HG03457 (cell line): ENCODE measurements around the gene RPLP2.

Experiments used
- ATAC-seq: cut with Tn5 transposase; IDR thresholded peaks from one replicate; pipeline ENCODE4 v1.9.1; 2021; ENCODE audit warnings: moderate number of reproducible peaks; ENCODE audit not compliant: unreplicated experiment

RPLP2 gene

DNA sequence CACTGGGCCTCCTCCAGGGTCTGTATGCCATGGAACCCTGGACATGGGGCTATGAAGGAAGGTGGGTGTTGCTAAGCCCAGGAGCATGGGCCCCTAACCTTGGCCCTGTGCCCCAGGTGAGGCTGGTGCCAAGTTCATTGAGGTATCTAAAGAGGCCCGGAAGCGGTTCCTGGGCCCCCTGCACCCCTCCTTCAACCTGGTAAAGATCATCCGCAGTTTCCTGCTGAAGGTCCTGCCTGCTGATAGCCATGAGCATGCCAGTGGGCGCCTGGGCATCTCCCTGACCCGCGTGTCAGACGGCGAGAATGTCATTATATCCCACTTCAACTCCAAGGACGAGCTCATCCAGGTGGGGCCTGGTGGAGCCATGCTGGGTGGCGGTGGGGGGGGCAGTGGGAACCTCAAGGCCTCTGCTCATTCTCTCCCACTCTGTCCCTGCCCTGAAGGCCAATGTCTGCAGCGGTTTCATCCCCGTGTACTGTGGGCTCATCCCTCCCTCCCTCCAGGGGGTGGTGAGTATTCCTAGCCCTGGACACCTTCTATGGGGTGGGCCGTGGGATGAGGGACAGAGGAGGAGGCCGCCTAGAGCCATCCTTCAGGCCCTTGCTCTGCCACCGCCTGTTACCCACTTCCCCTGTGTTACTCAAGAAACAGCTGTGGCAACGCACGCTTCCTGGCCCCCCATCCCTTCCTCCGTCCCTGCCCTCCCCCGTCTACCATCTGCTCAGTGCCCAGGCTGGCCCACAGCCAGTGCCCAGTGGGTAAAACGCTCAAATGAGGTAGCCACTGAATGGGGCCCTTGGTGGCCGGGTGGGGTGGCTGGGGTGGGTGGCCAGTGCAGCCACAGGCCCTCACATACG, 12.0 kb downstream of the RPLP2 start:
- no peak for ATAC-seq

DNA sequence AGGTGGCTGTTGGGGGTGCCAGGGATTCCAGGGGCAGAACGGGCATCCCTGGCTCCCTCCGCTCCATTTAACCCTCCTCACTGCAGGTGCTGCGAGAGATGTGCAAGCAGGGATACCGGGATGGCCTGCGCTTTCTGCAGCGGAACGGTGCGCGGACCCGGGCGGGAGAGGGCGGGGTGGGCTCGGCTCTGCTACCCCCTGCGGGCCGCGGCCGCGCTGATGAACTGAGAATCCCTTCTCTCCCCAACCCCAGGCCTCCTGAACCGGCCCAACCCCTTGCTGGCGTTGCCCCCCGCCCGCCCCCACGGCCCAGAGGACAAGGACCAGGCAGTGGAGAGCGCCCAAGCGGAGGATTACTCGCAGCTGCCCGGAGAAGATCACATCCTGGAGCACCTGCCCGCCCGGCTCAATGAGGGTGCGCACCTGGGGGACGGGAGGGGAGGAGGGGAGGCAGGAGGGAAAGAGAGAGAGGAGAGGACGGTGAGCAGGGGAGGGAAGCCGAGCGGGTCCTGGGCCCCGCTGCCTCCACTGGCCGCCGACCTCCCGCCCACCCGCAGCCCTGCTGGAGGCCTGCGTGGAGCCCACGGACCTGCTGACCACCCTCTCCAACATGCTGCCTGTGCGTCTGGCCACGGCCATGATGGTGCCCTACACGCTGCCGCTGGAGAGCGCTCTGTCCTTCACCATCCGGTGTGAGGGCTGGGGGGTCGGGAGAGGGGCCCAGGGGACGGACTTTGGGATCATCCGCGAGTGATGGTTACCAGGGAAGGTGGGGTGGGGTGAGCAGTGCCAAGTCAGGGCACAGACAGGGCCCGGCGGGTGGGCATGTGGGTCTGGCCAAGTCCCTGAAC, 13.9 kb downstream of the RPLP2 start:
- ATAC-seq = no peak

DNA sequence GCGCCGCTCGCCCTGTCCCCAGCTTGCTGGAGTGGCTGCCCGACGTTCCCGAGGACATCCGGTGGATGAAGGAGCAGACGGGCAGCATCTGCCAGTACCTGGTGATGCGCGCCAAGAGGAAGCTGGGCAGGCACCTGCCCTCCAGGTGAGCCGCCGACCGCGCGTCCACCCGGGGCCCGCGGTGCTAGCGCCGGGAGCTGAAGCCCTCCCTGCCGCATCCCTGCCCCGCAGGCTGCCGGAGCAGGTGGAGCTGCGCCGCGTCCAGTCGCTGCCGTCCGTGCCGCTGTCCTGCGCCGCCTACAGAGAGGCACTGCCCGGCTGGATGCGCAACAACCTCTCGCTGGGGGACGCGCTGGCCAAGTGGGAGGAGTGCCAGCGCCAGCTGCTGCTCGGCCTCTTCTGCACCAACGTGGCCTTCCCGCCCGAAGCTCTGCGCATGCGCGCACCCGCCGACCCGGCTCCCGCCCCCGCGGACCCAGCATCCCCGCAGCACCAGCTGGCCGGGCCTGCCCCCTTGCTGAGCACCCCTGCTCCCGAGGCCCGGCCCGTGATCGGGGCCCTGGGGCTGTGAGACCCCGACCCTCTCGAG, 14.6 kb downstream of the RPLP2 start:
- no peak for ATAC-seq

DNA sequence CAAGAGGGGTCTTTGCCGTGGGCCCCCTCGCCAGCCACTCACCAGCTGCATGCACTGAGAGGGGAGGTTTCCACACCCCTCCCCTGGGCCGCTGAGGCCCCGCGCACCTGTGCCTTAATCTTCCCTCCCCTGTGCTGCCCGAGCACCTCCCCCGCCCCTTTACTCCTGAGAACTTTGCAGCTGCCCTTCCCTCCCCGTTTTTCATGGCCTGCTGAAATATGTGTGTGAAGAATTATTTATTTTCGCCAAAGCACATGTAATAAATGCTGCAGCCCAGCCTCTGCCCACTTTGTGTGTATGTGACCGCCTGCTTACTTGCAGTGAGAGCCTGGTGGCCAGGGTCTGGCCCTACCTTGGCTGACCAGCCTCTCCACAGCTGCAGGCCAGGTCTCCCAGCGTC, 15.2 kb downstream of the RPLP2 start:
- no peak for ATAC-seq

DNA sequence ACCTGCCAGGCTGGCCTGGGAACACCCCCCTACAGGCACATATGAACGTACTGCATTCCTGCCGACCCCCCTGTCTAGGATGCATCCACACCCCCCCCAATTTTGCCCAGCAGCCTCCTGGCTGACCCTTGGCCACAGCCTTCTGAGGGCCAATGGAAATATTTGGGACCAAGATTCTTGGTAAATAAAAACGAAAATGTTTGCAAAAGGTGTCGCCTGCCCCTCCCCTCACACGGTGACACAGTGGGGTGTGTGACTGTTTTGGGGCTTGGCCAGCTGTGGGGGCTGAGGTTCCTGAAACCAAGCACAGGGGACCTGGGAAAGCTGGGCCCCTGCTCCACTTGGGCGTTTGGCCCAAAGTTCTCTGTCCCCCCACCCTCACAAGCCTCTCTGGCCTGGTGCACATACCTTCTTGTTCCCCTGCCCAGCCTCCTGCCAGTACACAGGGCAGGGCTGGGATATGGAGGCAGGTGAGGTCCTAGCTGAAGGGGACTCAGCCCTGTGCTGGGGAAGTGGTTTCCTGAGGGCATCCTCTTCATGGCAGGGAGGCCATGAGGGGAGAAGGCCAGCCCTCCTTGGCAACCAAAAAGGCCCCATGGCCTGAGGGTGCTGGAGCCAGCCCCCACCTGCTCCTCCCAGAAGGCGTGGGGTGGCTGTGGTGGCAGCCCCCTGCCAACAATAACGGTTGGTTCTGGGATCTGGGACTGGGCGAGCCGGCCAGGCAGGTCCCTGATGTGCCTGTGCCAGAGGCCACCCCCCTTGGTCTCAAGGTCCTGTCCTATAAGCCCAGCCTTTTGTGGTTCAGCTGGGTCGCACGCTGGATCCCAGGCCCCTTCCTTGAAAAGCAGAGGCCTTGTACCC, 15.8 kb downstream of the RPLP2 start:
- ATAC-seq = no peak

DNA sequence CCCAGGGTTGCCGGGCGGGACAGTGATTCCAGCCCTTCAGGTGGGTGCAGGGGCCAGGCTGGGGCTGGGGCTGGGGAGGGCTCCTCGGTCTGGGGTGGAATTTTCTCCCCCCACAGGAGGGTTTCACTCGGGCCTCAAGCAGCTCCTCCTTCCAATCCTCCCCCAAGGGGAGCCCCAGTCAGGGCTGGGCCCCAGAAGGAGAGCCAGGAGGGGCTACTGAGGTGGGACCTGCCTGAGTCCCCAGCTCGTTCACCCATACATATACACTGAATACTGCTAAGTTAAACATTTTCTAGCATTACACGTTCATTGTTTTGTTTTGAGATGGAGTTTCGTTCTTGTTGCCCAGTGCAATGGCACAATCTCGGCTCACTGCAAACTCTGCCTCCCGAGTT, 16.5 kb downstream of the RPLP2 start:
- no peak for ATAC-seq

DNA sequence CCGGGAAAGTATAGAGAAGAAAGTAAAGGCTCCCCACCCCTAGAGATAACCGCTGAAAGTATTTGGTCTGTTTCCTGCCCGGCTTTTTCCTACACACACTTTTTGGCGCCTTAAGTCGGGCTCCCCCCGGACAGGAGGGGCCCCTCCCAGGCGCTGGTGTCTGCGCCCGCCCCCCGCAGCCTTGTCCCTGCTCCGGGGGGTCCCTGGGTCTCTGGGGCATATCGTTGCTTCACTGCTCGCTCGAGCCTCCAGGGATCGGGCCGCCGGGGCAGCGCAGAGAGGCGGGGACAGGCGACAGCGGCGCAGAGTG, 17.0 kb downstream of the RPLP2 start:
- no peak for ATAC-seq

DNA sequence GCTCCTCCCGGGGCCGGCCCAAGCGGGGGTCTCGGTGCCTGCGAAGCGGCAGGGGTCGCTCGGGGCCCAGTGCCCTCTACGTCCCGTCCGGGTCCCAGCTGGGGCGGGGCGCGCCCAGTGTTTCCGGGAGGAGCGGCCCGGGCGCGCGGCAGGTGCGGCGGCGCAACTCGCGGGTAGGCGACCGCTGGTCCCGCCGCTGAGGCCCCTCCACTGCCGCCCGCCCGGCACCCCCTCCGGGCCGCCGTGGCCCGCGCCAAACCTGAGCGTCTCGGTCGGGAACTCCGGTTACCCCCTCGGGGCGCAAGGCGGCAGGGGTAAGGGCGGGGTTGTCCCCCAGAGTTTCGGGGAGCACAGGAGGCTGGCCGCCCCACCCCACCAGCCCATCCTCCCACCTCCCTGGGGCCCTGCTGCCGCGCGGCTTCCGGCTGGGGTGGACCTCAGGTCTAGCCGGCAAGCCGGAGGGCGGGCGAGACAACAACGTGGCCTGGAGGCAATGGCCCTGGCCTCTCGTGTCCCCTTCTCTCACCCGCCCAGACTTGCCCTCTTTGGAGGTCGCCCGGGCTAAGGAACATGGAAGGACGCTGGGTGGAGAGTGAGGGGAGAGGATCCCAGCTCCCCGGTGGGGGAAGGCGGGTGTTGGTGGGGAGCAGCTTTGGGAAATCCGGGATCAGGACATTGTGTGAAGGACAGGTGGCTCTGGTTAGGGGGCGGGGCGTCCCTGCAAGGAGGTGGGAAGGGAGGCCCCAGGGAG, 17.6 kb downstream of the RPLP2 start:
- no peak for ATAC-seq

DNA sequence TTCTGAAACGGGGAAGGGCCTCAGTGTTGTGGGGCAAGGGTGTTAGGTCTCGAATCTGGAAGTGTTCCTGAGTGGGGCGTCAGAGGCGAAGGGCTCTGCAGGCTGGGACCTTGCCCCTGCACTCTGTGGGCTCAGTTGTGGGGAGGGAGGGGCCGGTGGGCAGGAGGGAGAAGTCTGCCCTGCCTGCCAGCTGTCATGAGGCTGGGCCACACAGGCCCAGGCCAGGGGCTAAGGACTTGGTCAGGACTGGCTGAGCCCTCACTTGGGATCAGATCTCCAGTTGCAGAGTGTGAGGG, 18.1 kb downstream of the RPLP2 start, which contains the start of gene CRACR2B:
Gene CRACR2B, plus strand, starts transcription at position 23 of the 296 bp plus-strand sequence. CDS start 689 bp downstream, outside the sequence.
- no peak for ATAC-seq

DNA sequence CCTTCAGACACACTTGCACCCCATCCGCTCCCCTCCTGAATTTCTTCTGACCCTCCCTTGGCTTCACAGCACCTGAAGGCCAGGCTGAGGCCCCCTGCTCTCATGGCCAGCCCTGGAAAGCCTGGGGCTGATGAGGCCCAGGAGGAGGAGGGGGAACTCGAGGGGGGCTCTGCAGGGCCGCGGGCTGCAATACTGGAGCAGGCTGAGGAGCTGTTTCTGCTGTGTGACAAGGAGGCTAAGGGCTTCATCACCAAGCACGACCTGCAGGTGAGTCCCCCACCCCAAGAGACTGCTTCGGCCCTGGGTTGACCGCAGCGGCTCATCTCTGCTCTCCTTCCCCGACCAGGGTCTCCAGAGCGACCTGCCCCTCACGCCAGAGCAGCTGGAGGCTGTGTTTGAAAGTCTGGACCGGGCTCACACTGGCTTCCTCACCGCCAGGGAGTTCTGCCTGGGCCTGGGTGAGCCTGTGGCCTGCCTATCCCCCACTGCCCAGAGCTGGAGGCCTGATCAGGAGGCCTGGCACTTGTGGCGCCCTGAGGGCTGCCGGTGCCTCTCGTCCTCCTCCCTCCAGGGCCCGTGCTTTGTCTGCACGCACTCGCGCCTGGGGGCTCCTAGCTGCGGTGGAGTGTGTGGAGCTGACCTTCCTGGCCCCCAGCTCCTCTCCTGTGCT, 18.9 kb downstream of the RPLP2 start:
- ATAC-seq = no peak

DNA sequence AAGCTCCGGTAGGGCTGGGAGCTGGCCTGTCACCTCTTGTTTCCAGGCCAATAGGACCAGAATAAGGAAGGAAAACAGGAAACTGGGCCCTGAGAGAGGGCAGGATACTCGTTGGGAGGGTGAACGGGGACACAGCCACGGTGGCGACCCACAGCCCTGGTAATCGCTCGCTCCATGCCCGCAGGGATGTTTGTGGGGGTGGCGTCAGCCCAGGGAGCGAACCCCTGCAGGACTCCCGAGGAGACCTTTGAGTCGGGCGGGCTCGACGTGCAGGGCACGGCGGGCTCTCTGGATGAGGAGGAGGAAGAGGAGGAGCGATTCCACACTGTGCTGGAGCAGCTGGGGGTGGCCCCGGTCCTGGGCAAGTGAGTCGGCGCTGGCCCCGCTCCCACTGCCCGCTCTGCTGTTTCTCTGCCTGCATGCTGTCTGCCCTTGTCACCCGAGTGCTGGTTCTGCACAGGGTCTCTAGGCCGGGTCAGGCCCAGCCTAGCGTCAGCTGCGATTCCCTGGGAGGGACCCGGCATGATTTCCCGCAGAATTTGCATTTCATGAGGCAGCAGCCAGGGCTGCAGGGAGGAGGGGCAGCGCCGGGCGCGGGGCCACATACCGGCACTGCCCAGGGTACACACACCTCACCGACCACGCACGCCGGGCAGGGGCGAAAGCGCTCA, 19.5 kb downstream of the RPLP2 start:
- ATAC-seq = no peak

DNA sequence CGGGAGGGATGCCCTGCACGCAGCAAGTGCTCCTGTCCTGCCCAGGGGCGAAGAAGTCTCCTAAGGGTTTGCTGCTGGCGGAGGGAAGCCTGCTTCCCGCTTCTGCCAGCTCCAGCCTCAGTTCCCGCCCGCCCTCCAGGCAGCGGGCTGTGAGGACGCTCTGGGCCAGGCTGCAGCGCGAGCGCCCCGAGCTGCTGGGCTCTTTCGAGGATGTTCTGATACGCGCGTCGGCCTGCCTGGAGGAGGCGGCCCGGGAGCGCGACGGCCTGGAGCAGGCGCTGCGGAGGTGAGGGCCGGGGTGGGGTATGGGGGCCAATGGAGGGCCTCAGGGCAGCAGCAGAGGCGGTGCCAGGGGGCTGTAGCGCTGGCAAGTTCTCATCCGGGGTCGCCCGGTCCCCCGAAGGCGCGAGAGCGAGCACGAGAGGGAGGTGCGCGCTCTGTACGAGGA, 20.1 kb downstream of the RPLP2 start:
- no peak for ATAC-seq

DNA sequence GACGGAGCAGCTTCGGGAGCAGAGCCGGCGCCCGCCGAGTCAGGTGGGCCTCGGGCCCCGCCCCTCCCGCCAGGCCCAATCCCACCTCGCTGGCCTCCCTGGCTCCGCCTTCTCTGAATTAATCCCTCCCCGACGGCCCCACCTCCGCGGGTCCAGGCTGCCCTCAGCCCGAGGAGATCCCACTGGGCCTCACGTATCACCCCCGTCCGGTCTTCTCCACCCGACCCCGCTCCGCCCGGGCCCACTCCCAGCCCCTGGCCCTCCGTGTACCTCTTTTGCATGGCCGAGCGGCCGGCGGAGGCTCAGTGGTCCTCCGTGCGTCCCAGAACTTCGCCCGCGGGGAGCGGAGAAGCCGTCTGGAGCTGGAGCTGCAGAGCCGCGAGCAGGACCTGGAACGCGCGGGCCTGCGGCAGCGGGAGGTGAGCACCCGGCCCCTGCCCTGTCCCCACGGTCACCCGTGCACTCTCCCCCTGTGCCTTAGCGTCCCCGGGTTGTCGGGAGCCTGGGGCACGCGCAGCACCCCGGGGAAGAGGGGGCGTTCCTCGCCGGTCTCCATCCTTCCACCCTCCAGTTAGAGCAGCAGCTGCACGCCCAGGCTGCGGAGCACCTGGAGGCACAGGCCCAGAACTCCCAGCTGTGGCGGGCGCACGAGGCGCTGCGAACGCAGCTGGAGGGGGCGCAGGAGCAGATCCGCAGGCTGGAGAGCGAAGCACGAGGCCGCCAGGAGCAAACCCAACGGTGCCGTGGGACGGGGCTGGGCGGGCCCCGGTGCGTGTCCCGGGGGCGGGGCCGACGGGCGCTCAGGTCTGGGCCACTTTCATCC, 20.7 kb downstream of the RPLP2 start:
- ATAC-seq = no peak

DNA sequence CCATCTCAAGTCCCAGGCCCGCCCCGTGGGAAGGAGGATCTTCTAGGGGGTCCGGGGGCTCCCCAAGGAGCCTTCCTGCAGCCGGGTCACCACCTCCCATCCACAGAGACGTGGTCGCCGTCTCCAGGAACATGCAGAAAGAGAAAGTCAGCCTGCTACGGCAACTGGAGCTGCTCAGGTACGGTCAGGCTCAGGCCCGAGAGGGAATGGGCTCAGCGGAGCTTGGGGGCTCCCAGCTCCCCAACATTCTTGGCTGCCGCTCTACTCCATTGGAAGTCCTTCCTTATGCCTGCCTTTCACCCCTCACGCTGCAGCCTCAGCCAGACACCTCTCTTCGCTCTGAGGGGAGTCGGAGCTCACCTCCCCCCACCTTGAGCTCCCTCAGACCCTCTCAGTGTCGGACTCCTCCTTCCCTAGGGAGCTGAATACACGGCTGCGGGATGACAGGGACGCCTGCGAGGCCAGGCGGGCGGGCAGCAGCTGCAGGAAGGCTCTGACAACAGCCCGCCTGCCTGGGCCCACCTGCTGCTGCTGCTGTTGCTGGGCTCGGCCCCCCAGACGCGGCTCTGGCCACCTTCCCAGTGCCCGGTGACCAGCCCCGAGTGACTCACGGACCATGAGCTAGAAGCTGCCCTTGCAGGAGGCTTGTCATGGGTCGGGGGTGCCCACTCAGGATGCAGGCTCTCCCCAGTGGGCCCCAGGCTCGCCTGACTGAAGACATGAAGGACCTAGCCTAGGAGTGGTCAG, 21.5 kb downstream of the RPLP2 start:
- no peak for ATAC-seq

DNA sequence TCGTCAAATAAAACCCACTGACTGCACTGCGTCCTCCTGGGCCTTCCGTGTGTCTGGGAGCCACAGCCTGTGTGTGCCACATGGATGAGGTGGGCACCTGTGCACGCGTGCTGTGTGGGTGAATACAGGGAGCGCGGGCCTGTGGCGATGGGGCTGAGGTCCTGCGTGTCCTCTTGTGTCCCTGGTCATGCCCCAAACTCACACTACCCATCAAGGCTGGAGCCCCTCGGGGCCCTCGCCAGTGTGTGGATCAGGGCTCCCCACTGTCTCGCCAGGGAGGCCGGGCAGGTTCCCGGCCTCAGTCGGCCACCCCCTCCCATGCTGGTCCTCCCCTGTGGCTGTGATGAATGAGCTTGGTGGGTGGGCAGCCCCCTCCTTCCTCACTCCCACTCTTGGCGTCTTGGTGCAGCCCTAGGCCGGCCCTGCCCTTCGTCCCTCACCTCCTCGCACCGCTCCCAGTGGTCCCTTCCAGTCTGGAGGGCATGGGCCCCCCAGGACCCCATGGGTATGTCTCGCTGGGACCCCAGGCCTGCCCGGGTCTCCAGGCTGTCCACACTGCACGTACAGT, 22.3 kb downstream of the RPLP2 start:
- no peak for ATAC-seq

DNA sequence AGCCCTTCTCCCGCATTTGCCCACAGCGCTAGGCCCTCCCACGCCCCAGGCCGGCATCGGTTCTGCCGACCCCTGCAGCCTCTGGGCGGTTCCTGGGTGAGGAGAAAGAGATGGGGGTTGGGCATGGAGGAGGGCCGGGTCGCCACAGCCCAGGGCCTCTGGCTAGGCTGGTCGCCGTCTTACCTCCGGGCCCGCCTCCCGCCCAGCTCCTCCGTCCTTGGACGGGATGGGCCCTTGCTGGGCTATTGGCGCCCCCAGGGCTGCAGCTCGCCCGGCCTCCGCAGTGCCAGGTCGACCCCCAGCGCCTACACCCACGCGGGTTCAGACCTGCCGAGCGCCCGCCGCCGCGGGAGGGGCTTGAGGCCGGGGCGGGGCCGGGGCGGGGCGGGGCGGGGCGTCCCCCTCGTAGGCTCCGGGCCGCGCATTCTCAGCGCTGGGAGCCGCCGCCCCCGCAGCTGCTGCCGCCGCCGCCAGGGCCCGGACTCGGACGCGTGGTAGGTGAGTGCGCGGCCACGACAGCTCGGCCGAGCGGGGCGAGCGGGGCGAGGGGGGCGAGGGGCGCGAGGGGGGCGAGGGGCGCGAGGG, 22.9 kb downstream of the RPLP2 start, which contains the start of gene CD151:
Gene CD151, plus strand, starts transcription at position 424 of the 585 bp plus-strand sequence. CDS start 3,118 bp downstream, outside the sequence.
- no peak for ATAC-seq
